Activated effector memory CD4-positive, alpha-beta T cell treated with anti-CD3 and anti-CD28 coated beads, Interleukin-2, amount 50 U/mL, for 16 hours (primary cell): ENCODE measurements around the gene SUOX.
A peak's percentile ranks its signal among the peaks of the same experiment; 100 is the strongest.
"Not testable (repeated sequence)": the region's sequence is repeated elsewhere in the genome, so short reads cannot be mapped to it uniquely, and the experiment has no call there.

ENCODE experiments used
- DNase-seq: peaks from one replicate; pipeline ENCODE4 v3.0.0-alpha.2; 2020

Gene SUOX

DNA sequence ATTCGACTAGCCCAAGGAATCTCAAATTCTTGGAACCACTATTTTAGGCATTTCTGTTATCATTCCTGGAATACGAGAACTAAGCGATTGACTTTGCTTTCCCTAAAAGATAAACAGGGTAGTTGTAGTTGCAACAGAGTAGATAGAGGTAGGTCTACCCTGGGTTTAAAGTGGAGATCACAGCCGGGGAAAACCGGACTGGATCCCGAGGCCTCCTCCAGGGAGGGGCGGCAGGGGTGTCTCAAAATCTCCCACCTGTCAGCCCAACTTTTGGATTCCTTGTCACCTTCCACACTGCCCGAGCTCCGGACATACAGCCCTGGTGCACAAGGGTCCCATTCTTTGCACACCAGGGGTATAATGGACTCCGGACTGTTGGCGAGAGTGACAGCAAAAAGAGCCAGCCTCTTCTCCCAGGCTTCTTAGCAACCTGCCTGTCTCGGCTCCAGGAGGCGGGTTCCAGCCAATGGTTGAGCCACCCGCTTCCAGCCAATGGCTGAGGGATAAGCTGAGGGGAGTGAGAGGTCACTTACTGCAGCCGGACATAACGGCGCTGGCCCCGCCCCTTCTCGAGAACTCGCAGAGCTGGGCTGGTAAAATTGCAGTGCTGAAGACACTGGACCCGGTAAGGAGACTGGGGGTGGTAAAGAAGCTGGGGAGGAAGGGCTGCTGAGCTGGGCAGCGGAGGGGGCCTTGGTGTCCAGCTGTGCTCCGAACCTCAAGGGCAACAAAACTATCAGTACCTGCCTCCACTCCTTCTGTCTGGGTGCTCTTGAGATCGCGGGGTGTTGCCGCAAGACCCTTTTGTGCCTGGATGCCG lies at the start of gene SUOX:
SUOX (plus strand) TSS at position 562 of the 820 bp plus-strand sequence. CDS start 4,946 bp downstream, outside the sequence.
- DNase-seq, result peak; percentile 69

- DNase-seq, result no peak
Measured at GRCh38 chr12:55955344-55955743, 41.7 kb upstream of the SUOX start.

- DNase-seq, result peak; percentile 81
Measured at GRCh38 chr12:55955800-55956508, 41.1 kb upstream of the SUOX start.

- DNase-seq, result no peak
Measured at GRCh38 chr12:55957106-55957859, 39.8 kb upstream of the SUOX start.

DNA sequence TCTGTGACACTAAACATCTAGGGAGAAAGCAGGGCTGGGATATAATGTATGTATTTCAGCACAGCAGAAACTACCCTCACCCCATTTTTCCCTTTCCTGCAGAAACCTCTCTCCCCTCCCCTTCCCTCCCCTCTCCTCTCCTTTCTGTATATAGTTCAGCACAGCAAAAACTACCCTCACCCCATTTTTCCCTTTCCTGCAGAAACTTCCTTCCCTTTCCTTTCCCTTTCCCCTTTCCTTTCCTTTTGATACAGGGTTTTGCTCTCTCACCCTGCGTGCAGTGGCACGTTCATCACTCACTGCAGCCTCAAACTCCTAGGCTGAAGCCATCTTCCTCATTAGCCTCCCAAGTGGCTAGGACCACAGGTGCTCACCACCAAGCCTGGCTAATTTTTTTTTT lies 33.3 kb upstream of the SUOX start:
- DNase-seq, result no peak

- no peak for DNase-seq
Measured at GRCh38 chr12:55965240-55965639, 31.8 kb upstream of the SUOX start.

DNA sequence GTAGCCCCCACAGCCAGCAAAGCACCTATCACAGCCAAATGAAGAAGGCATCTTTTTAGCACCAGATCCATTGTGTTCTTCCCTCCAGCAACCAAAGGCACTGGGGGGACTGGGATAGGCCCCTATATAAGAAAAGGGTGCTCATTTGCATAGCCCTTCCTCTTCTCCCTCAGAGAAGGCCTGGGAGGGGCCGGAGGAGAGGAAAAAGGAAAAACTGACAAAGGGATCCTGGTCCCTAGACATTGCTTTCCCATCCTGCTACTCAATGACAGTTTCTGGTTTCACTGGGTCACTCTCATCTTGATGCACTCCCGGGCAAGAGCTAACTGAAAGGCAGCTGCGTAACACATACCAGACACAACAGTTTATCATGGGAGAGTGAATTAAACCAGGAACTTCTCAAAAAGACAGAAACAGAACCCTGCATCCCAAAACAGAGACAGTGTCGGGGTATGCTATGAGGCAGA lies 31.1 kb upstream of the SUOX start, which contains the start of gene PMEL:
PMEL (minus strand) TSS at position 102 of the 467 bp plus-strand sequence; CDS start at position 71, 31 bp downstream.
- DNase-seq, result no peak

- peak; percentile 95 for DNase-seq
Measured at GRCh38 chr12:55966408-55967281, 30.4 kb upstream of the SUOX start, which contains the start of gene CDK2. TSS of gene CDK2 (plus strand) at chr12:55966830. CDS start at chr12:55967009, 179 bp downstream.

DNA sequence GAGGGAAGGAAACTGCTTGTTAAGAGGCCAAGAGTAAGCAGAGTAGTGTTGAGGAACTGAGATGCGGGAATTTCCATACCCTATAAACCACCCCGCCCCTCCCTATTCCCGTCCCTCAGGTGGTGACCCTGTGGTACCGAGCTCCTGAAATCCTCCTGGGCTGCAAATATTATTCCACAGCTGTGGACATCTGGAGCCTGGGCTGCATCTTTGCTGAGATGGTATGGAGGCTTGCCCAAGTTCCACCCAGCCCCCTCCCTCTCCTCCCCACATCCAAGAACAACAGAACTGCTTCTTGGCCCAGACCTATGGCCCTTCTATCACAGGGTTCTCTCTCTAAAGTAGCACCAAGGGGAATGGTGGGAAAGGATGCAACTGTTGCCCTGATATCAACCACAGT lies 27.7 kb upstream of the SUOX start:
- DNase-seq, result no peak

- no peak for DNase-seq
Measured at GRCh38 chr12:55970775-55971174, 26.3 kb upstream of the SUOX start.

GRCh38 chr12:55972042-55972441 lies 25.0 kb upstream of the SUOX start:
- no peak for DNase-seq

DNA sequence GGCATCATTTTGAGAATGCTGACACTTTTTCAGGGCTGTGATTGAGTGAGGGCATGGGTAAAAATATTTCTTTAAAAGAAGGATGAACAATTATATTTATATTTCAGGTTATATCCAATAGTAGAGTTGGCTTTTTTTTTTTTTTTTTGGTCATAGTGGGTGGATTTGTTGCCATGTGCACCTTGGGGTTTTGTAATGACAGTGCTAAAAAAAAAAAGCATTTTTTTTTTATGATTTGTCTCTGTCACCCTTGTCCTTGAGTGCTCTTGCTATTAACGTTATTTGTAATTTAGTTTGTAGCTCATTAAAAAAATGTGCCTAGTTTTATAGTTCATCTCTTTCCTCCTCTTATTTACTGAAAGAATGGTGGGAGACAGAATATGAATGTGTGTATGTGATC lies 24.6 kb upstream of the SUOX start:
- DNase-seq, result no peak

DNA sequence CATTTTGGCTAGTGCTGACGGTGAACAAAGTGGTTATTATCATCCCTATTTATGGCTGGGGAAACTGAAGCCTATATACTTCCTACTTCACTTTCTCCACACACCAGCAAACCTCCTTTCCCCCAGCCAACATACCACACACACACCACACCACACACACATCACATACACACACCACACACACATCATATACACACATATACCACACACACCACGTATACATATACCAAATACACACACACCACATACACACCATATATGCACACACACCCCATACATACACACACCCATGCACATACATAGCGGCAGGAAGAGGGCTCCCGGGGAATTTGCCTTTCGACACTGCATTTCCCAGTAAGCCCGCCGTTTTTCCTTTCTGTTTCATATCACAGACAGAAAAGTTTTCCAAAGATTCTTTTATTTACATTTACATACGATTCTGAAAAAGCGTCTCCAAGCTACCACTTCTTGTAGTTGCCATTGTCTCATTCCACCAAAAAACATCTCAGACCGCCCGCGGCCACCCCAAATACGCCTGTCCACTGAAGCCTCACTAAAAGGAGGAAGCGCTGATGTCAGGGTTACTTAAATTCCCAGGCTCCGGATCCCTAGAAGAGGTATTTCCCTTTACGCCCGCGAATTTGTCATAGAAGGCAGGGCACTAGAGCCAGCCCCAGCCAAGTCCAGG lies 24.0 kb upstream of the SUOX start:
- no peak for DNase-seq

DNA sequence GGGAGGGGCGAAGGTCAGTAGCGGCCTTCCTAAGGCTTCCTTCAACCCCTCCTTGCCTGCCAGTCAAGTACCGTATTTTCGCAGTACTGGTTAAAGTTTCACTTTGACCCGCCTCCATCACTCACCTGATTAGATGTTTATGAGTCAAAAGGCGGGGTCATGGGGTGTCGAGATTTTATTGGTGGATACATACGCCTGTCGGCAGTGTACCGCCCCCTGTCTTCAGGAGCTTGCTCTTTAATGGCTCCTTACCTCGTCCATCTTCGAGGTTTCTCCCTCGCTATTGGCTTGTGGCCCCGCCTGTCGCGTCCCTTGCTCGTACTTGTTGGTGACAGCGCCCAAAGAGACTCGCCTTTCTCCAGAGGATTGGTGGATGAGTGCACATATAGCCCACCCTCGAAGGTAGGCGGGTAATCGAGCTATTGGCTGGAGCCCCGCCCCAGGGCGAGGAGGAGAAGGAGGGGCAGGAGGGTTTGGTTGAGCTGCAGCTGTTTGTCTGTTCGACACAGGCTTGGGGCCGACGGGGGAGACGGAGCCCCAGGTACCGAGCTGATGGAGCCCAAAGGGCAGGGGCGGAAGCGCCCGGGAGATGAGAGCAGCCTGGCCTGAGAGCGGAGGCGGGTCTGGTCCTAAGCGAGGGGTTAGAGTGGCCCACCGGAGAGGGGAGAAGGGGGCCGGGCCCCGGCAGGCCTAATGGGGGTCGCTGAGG lies 23.3 kb upstream of the SUOX start, which contains the start of gene RAB5B:
RAB5B (plus strand) TSS at position 480 of the 709 bp plus-strand sequence. CDS start 12,883 bp downstream, outside the sequence.
- peak; percentile 99 for DNase-seq

DNA sequence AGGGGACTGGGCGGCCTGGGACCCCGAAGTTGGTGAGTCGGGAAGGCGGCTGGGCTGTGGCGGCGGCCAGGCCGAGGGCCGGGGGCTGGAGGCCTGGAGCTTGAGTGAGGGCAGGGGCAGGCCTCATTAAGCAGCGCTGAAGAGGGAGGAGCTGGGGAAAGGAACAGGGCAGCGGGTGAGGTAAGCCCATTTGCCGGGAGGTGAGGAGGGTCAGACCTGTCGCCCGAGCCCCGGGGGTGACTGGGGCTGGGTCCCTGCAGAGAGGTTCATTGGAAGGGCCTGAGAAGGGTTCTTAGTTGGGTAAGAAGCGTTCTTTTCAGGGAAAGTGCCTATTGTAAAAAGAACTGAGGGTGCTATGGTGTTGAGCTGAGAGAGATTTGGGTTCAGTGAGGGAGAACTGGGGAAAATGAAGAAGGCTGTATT lies 22.8 kb upstream of the SUOX start:
- no peak for DNase-seq

DNA sequence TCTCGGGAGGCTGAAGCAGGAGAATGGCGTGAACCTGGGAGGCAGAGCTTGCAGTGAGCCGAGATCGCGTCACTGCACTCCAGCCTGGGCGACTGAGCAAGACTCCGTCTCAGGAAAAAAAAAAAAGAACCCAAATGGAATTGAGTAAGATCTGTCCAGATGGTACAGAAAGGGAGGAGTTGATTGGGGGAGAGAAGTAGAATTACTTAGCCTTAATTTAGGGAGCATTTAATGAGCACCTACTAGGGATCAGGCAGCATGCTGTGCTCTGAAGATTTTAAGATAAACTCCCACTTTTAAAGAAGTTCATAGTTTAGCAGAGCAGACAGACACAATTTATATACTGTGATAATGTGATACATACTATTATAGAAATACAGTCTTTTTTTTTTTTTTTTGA lies 18.7 kb upstream of the SUOX start:
- no peak for DNase-seq

DNA sequence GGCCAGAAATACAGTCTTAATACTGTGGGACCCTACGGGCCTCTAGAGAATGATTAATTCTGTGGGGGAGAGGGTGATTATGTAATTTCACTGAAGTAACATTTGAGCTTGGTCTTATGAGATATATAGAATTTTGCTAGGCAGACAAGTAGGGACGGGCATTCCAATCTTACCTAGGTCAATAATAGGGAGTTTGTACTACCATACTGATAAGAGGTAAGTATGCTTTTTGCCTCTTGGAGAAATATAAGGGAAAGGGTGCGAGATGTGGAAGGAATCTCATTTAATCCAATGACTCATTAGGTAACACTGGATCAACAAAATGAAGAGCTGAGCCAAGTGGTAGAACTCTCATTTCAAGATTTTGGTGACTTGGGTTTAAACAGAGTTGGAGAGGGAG lies 18.0 kb upstream of the SUOX start:
- DNase-seq, result no peak

GRCh38 chr12:55981882-55982281 lies 15.2 kb upstream of the SUOX start:
- DNase-seq, result not testable (repeated sequence)

- no peak for DNase-seq
Measured at GRCh38 chr12:55982319-55982936, 14.6 kb upstream of the SUOX start.

- DNase-seq, result no peak
Measured at GRCh38 chr12:55983232-55983842, 13.7 kb upstream of the SUOX start.
